MM.1S (cell line): Measurements from ENCODE around the gene NDUFAF3.

Experiments used
- EZH2 ChIP-seq: fragments of 300-600 bp; sonication (generic); optimal IDR thresholded peaks from 2 replicates; pipeline ENCODE3; 2017; ENCODE audit warnings: low read depth, mild to moderate bottlenecking, antibody characterized with exemption, low read length, mixed read lengths
- TF ChIP-seq, protein P1 (sequence below): fragments of 300-600 bp; sonication (generic); IDR thresholded peaks from 2 replicates; pipeline ENCODE4 v1.5.1; 2016; ENCODE audit warnings: antibody characterized with exemption, low read length, mixed read lengths

DNA sequence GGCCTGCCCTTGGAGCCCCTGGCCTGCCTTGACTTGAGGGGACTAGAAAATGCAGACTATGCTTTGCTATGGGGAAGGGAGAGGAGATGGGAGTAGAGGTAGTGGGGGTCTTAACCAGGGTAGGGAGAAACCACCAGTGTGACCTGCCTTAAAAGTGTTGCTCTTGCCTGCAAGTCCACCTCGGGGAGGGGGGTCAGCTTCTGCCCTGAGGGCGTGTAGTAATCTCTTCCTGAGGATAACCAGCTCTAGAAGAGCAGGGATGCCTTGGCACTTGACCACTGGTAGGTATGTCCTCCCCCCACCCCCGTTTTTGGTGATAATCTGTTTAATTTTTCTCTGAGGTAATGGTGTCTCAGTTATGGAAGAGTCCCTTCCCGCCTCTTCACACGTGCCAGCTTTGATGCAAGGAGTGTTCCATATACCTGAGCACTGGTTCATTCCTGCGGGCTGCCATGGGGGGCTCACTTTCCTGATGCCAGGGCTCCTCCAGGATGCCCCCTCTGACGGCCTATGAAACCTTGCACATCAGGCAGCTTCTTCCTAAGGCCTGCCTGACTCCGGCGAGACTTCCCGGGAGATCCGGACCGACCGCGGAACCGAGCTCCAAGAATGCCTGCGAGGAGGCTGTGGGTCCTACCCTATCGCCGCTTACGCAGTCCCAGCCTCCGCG is 32.7 kb upstream of the NDUFAF3 start:
- TF ChIP-seq, protein P1, sequence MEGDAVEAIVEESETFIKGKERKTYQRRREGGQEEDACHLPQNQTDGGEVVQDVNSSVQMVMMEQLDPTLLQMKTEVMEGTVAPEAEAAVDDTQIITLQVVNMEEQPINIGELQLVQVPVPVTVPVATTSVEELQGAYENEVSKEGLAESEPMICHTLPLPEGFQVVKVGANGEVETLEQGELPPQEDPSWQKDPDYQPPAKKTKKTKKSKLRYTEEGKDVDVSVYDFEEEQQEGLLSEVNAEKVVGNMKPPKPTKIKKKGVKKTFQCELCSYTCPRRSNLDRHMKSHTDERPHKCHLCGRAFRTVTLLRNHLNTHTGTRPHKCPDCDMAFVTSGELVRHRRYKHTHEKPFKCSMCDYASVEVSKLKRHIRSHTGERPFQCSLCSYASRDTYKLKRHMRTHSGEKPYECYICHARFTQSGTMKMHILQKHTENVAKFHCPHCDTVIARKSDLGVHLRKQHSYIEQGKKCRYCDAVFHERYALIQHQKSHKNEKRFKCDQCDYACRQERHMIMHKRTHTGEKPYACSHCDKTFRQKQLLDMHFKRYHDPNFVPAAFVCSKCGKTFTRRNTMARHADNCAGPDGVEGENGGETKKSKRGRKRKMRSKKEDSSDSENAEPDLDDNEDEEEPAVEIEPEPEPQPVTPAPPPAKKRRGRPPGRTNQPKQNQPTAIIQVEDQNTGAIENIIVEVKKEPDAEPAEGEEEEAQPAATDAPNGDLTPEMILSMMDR: no peak
- no peak for TF ChIP-seq EZH2
